ENCODE results near the gene USP50. TPM values are rescaled to one million over a fixed set of nuclear protein-coding genes. Genes with fewer than 3 reads are reported as not detected.

The USP50 gene
- total and polyA plus RNA-seq, 4 donors = 0.34 TPM; not detected in 3

DNA sequence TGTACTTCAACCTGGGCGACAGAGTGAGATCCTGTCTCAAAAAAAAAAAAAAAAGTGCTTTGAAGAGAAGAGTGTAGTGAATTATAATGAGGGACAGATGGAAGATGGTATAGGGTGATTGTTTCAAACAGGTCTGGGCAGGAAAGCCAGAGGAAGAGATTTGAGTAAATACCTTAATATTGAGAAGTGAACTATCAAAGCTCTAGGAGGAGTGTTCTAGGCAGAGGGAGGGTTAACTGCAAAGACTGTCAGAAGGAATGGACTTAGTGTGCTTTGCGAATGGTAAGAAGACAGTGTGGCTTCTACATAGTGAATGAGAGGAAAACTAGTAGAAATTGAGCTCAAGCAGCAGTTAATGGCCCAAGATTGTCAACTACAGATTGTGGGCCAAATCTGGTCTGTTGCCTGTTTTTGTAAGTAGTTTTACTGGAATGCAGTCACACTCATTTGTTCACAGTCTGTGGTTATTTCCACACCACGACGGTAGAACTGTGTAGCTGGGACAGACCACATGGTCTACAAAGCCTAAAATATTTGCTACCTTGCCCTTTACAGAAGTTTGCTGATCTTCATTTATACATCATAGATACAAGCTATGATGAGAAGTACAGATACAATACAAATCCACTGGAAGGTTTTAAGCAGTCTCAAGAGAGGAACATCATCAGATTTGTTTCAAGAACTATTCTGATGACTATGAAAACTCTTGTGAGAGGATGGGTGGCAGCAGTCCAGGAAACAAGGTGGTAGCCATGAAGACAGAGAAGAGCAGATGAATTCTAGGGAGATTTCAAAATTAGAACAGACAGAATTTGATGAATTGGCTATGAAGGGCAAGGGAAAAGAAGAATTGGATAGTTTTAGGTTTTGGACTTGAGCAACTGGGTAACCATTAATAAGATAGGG lies 16.5 kb upstream of the USP50 start:
- H3K27ac ChIP-seq (ENCODE audit: low read depth in 1 of 2, low read length in 1 of 2) = no peak overlapping the region
- WGBS, 2 donors = 63 to 73% methylated on average over 4 of the region's 4 CpGs
- no peak for ATAC-seq (ENCODE audit: insufficient read depth, low FRiP score)
- H3K4me3 ChIP-seq = no peak overlapping the region
- DNase-seq = no peak
- TF ChIP-seq CTCF (IDR thresholded peaks at IDR 0.05; ENCODE audit: control extremely low read depth, extremely low read depth) = no peak
- peaks cover 7 to 21% (median 15%) of the 10 kb centered on the region in 4 donors for H3K36me3 ChIP-seq (ENCODE audit: control insufficient read depth in 4 of 4, insufficient read depth in 4 of 4, low read length in 4 of 4)
- H3K27me3 ChIP-seq (ENCODE audit: control insufficient read depth in 3 of 3, insufficient read depth in 3 of 3, low read length in 2 of 3) = no peaks in the 10 kb centered on the region
- H3K9me3 ChIP-seq (ENCODE audit: control insufficient read depth in 4 of 4, insufficient read depth in 3 of 4, low read length in 3 of 4) = no peaks in the 10 kb centered on the region
- H3K4me1 ChIP-seq (ENCODE audit: control insufficient read depth in 5 of 5, insufficient read depth in 5 of 5, low read length in 5 of 5) = no peaks in the 10 kb centered on the region
- H3K9ac ChIP-seq (ENCODE audit: insufficient read depth in 1 of 2, low read length in 2 of 2) = no peak overlapping the region

GRCh38 chr15:50558012-50558411 lies 11.5 kb upstream of the USP50 start:
- no peak overlapping the region for H3K27ac ChIP-seq (ENCODE audit: low read depth in 1 of 2, low read length in 1 of 2)
- no peaks in the 10 kb centered on the region for H3K27me3 ChIP-seq (ENCODE audit: control insufficient read depth in 3 of 3, insufficient read depth in 3 of 3, low read length in 2 of 3)
- no peaks in the 10 kb centered on the region for H3K9me3 ChIP-seq (ENCODE audit: control insufficient read depth in 4 of 4, insufficient read depth in 3 of 4, low read length in 3 of 4)
- no peak for ATAC-seq (ENCODE audit: insufficient read depth, low FRiP score)
- no peak for DNase-seq
- no peak overlapping the region for H3K4me3 ChIP-seq
- H3K36me3 ChIP-seq (ENCODE audit: control insufficient read depth in 4 of 4, insufficient read depth in 4 of 4, low read length in 4 of 4) = peaks cover 7 to 20% (median 10%) of the 10 kb centered on the region in 4 donors
- no peaks in the 10 kb centered on the region for H3K4me1 ChIP-seq (ENCODE audit: control insufficient read depth in 5 of 5, insufficient read depth in 5 of 5, low read length in 5 of 5)
- no peak for TF ChIP-seq CTCF (IDR thresholded peaks at IDR 0.05; ENCODE audit: control extremely low read depth, extremely low read depth)
- H3K9ac ChIP-seq (ENCODE audit: insufficient read depth in 1 of 2, low read length in 2 of 2) = no peak overlapping the region
- 97 to 98% methylated on average over 2 of the region's 2 CpGs for WGBS, 2 donors

DNA sequence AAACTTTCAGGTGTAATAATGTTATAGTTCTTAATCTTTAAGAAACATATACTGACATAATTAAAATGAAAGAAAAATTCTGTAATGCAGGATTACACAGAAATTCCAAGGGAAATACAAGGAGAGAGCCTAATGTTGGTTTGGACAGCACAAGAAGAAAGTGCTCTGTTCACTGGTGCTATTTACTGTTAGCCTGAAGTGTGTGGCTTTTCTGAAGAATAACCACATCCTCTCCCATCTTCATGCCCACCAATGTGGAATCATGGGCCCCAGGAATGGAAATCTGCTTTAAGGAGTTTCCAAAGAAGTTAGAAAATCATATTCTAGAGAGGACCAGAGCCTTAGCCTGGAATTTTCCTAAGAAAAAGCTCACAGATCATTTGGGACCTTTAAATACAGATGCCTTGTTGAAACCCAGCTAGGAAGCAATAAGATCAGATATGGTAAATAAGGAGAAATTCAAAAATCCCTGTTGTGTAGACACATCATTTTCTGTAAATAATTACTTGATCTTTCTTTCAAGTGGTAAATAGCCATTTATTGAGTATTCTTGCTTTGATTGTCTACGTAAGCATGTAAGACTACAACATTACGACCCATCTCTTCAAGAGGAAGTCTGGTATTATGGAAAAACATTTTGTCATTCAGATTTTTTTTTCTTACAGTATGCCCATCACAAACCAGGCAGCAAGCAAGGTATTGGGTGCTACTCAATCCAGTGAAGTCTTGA lies 10.3 kb upstream of the USP50 start:
- Histone ChIP-seq H3K4me1 (ENCODE audit: control insufficient read depth in 5 of 5, insufficient read depth in 5 of 5, low read length in 5 of 5) (no peaks in the 10 kb centered on the region), H3K9me3 (ENCODE audit: control insufficient read depth in 4 of 4, insufficient read depth in 3 of 4, low read length in 3 of 4) (no peaks in the 10 kb centered on the region), H3K27ac (ENCODE audit: low read depth in 1 of 2, low read length in 1 of 2) (no peak overlapping the region), H3K4me3 (no peak overlapping the region), H3K9ac (ENCODE audit: insufficient read depth in 1 of 2, low read length in 2 of 2) (no peak overlapping the region), H3K36me3 (ENCODE audit: control insufficient read depth in 4 of 4, insufficient read depth in 4 of 4, low read length in 4 of 4) (peaks cover 4 to 13% (median 9%) of the 10 kb centered on the region in 4 donors), H3K27me3 (ENCODE audit: control insufficient read depth in 3 of 3, insufficient read depth in 3 of 3, low read length in 2 of 3) (no peaks in the 10 kb centered on the region)
- no peak for DNase-seq
- ATAC-seq (ENCODE audit: insufficient read depth, low FRiP score) = no peak
- no peak for TF ChIP-seq CTCF (IDR thresholded peaks at IDR 0.05; ENCODE audit: control extremely low read depth, extremely low read depth)
- 94 to 95% methylated on average over 2 of the region's 2 CpGs for WGBS, 2 donors
